Measurements from ENCODE around the gene KDM6A.
A peak's percentile ranks its signal among the peaks of the same experiment; 100 is the strongest.

The KDM6A gene

GRCh38 chrX:44952329-44953027 is 79.5 kb downstream of the KDM6A start:
- no peaks in the 10 kb centered on the region for H3K36me3 Mint-ChIP-seq (ENCODE audit: low read depth)
- no peaks in the 10 kb centered on the region for H3K9me3 Mint-ChIP-seq
- H3K4me1 Mint-ChIP-seq (ENCODE audit: low read depth) = peaks cover 12% of the 10 kb centered on the region
- H3K27ac Mint-ChIP-seq = no peak overlapping the region
- no peaks in the 10 kb centered on the region for H3K27me3 Mint-ChIP-seq (ENCODE audit: low read depth)
- H3K4me3 Mint-ChIP-seq = no peak overlapping the region

- Mint-ChIP-seq H3K4me1 (ENCODE audit: low read depth) (peaks cover 7% of the 10 kb centered on the region), H3K4me3 (no peak overlapping the region), H3K27ac (no peak overlapping the region), H3K27me3 (ENCODE audit: low read depth) (no peaks in the 10 kb centered on the region), H3K9me3 (no peaks in the 10 kb centered on the region), H3K36me3 (ENCODE audit: low read depth) (no peaks in the 10 kb centered on the region)
These were observed 80.9 kb downstream of the KDM6A start for GRCh38 chrX:44953734-44954502.

GRCh38 chrX:44954562-44954961 is 81.6 kb downstream of the KDM6A start:
- no peak overlapping the region for H3K27ac Mint-ChIP-seq
- no peaks in the 10 kb centered on the region for H3K27me3 Mint-ChIP-seq (ENCODE audit: low read depth)
- H3K36me3 Mint-ChIP-seq (ENCODE audit: low read depth) = no peaks in the 10 kb centered on the region
- peaks cover 7% of the 10 kb centered on the region for H3K4me1 Mint-ChIP-seq (ENCODE audit: low read depth)
- H3K9me3 Mint-ChIP-seq = no peaks in the 10 kb centered on the region
- H3K4me3 Mint-ChIP-seq = no peak overlapping the region

- Mint-ChIP-seq H3K27ac (no peak overlapping the region), H3K27me3 (ENCODE audit: low read depth) (no peaks in the 10 kb centered on the region), H3K4me1 (ENCODE audit: low read depth) (peaks cover 13% of the 10 kb centered on the region), H3K36me3 (ENCODE audit: low read depth) (no peaks in the 10 kb centered on the region), H3K9me3 (no peaks in the 10 kb centered on the region), H3K4me3 (no peak overlapping the region)
These were observed 84.9 kb downstream of the KDM6A start for GRCh38 chrX:44957848-44958247.

GRCh38 chrX:44958480-44958879 is 85.5 kb downstream of the KDM6A start:
- no peak overlapping the region for H3K27ac Mint-ChIP-seq
- no peaks in the 10 kb centered on the region for H3K27me3 Mint-ChIP-seq (ENCODE audit: low read depth)
- no peaks in the 10 kb centered on the region for H3K9me3 Mint-ChIP-seq
- H3K36me3 Mint-ChIP-seq (ENCODE audit: low read depth) = peaks cover 2% of the 10 kb centered on the region
- no peak overlapping the region for H3K4me3 Mint-ChIP-seq
- peaks cover 15% of the 10 kb centered on the region for H3K4me1 Mint-ChIP-seq (ENCODE audit: low read depth)

- Mint-ChIP-seq H3K36me3 (ENCODE audit: low read depth) (peaks cover 9% of the 10 kb centered on the region), H3K27ac (no peak overlapping the region), H3K27me3 (ENCODE audit: low read depth) (no peaks in the 10 kb centered on the region), H3K4me3 (no peak overlapping the region), H3K9me3 (no peaks in the 10 kb centered on the region), H3K4me1 (ENCODE audit: low read depth) (peaks cover 15% of the 10 kb centered on the region)
These were observed 89.0 kb downstream of the KDM6A start for GRCh38 chrX:44961817-44962607.

GRCh38 chrX:44962944-44963343 is 90.0 kb downstream of the KDM6A start:
- peaks cover 22% of the 10 kb centered on the region for H3K4me1 Mint-ChIP-seq (ENCODE audit: low read depth)
- H3K9me3 Mint-ChIP-seq = no peaks in the 10 kb centered on the region
- peaks cover 12% of the 10 kb centered on the region for H3K36me3 Mint-ChIP-seq (ENCODE audit: low read depth)
- no peak overlapping the region for H3K27ac Mint-ChIP-seq
- no peak overlapping the region for H3K4me3 Mint-ChIP-seq
- no peaks in the 10 kb centered on the region for H3K27me3 Mint-ChIP-seq (ENCODE audit: low read depth)

GRCh38 chrX:44967221-44967620 is 94.2 kb downstream of the KDM6A start:
- H3K4me3 Mint-ChIP-seq = peak overlapping the region; percentile 23
- no peaks in the 10 kb centered on the region for H3K9me3 Mint-ChIP-seq
- H3K27me3 Mint-ChIP-seq (ENCODE audit: low read depth) = no peaks in the 10 kb centered on the region
- peaks cover 13% of the 10 kb centered on the region for H3K36me3 Mint-ChIP-seq (ENCODE audit: low read depth)
- H3K4me1 Mint-ChIP-seq (ENCODE audit: low read depth) = peaks cover 14% of the 10 kb centered on the region
- peak overlapping the region; percentile 44 for H3K27ac Mint-ChIP-seq

GRCh38 chrX:44970709-44971108 is 97.7 kb downstream of the KDM6A start:
- Mint-ChIP-seq H3K4me3 (no peak overlapping the region), H3K27me3 (ENCODE audit: low read depth) (no peaks in the 10 kb centered on the region), H3K27ac (no peak overlapping the region), H3K9me3 (peaks cover 18% of the 10 kb centered on the region), H3K36me3 (ENCODE audit: low read depth) (peaks cover 24% of the 10 kb centered on the region), H3K4me1 (ENCODE audit: low read depth) (peaks cover 18% of the 10 kb centered on the region)

GRCh38 chrX:44971674-44972073 is 98.7 kb downstream of the KDM6A start:
- Mint-ChIP-seq H3K4me1 (ENCODE audit: low read depth) (peaks cover 15% of the 10 kb centered on the region), H3K27ac (no peak overlapping the region), H3K9me3 (peaks cover 21% of the 10 kb centered on the region), H3K4me3 (no peak overlapping the region), H3K36me3 (ENCODE audit: low read depth) (peaks cover 24% of the 10 kb centered on the region), H3K27me3 (ENCODE audit: low read depth) (no peaks in the 10 kb centered on the region)

GRCh38 chrX:44972132-44972531 is 99.1 kb downstream of the KDM6A start:
- H3K4me1 Mint-ChIP-seq (ENCODE audit: low read depth) = peaks cover 14% of the 10 kb centered on the region
- H3K4me3 Mint-ChIP-seq = no peak overlapping the region
- no peak overlapping the region for H3K27ac Mint-ChIP-seq
- peaks cover 22% of the 10 kb centered on the region for H3K36me3 Mint-ChIP-seq (ENCODE audit: low read depth)
- H3K27me3 Mint-ChIP-seq (ENCODE audit: low read depth) = no peaks in the 10 kb centered on the region
- peaks cover 21% of the 10 kb centered on the region for H3K9me3 Mint-ChIP-seq

- H3K27ac Mint-ChIP-seq = no peak overlapping the region
- H3K36me3 Mint-ChIP-seq (ENCODE audit: low read depth) = peaks cover 23% of the 10 kb centered on the region
- H3K4me1 Mint-ChIP-seq (ENCODE audit: low read depth) = peaks cover 8% of the 10 kb centered on the region
- no peak overlapping the region for H3K4me3 Mint-ChIP-seq
- peaks cover 21% of the 10 kb centered on the region for H3K9me3 Mint-ChIP-seq
- H3K27me3 Mint-ChIP-seq (ENCODE audit: low read depth) = no peaks in the 10 kb centered on the region
These were observed 100.5 kb downstream of the KDM6A start for GRCh38 chrX:44973420-44973932.

- H3K9me3 Mint-ChIP-seq = peaks cover 25% of the 10 kb centered on the region
- no peak overlapping the region for H3K4me3 Mint-ChIP-seq
- peaks cover 28% of the 10 kb centered on the region for H3K36me3 Mint-ChIP-seq (ENCODE audit: low read depth)
- H3K27me3 Mint-ChIP-seq (ENCODE audit: low read depth) = no peaks in the 10 kb centered on the region
- H3K27ac Mint-ChIP-seq = no peak overlapping the region
- H3K4me1 Mint-ChIP-seq (ENCODE audit: low read depth) = peaks cover 8% of the 10 kb centered on the region
These were observed 101.5 kb downstream of the KDM6A start for GRCh38 chrX:44974451-44974850.

GRCh38 chrX:44975666-44976263 is 102.8 kb downstream of the KDM6A start:
- H3K36me3 Mint-ChIP-seq (ENCODE audit: low read depth) = peaks cover 26% of the 10 kb centered on the region

More at GRCh38 chrX:44975666-44976263, 102.8 kb downstream of the KDM6A start:
- Mint-ChIP-seq H3K4me3 (no peak overlapping the region), H3K27me3 (ENCODE audit: low read depth) (no peaks in the 10 kb centered on the region), H3K4me1 (ENCODE audit: low read depth) (peaks cover 7% of the 10 kb centered on the region), H3K9me3 (peaks cover 25% of the 10 kb centered on the region), H3K27ac (no peak overlapping the region)

Data from T-helper 1 cell treated with Interleukin-12 subunit alpha and Interleukin-12 subunit beta and Interleukin-4 antibody, amounts not matched to agents 30 μg/mL and 1 μg/mL, for 36 hours (primary cell).